ENCODE measurements around the gene TFPI.
A peak's percentile ranks its signal among the peaks of the same experiment; 100 is the strongest.
"Not testable (repeated sequence)": the region's sequence is repeated elsewhere in the genome, so short reads cannot be mapped to it uniquely, and the experiment has no call there.

Gene TFPI

GRCh38 chr2:187552828-187553681 is 1.2 kb downstream of the TFPI start:
- DNase-seq: peak; percentile 39

GRCh38 chr2:187552381-187552780 is 1.9 kb downstream of the TFPI start:
- DNase-seq: no peak

GRCh38 chr2:187550857-187551256 is 3.4 kb downstream of the TFPI start:
- DNase-seq: no peak

- DNase-seq: no peak
These were observed 4.2 kb downstream of the TFPI start for GRCh38 chr2:187549951-187550555.

GRCh38 chr2:187549193-187549592 is 5.0 kb downstream of the TFPI start:
- DNase-seq: no peak

GRCh38 chr2:187548656-187549055 is 5.6 kb downstream of the TFPI start:
- DNase-seq: no peak

GRCh38 chr2:187547353-187547979 is 6.8 kb downstream of the TFPI start:
- no peak for DNase-seq

- DNase-seq: no peak
These were observed 7.4 kb downstream of the TFPI start for GRCh38 chr2:187546762-187547333.

- DNase-seq: no peak
These were observed 8.9 kb downstream of the TFPI start for GRCh38 chr2:187545238-187545751.

- DNase-seq: no peak
These were observed 9.7 kb downstream of the TFPI start for GRCh38 chr2:187544371-187545080.

GRCh38 chr2:187543488-187543887 is 10.7 kb downstream of the TFPI start:
- no peak for DNase-seq

GRCh38 chr2:187542123-187542522 is 12.1 kb downstream of the TFPI start:
- no peak for DNase-seq

- DNase-seq: no peak
These were observed 12.8 kb downstream of the TFPI start for GRCh38 chr2:187541086-187542085.

GRCh38 chr2:187538222-187538621 is 16.0 kb downstream of the TFPI start:
- DNase-seq: not testable (repeated sequence)

GRCh38 chr2:187535381-187535780 is 18.9 kb downstream of the TFPI start:
- not testable (repeated sequence) for DNase-seq

- no peak for DNase-seq
These were observed 21.7 kb downstream of the TFPI start for GRCh38 chr2:187532333-187533120.

GRCh38 chr2:187529977-187530721 is 24.1 kb downstream of the TFPI start:
- DNase-seq: no peak

GRCh38 chr2:187529248-187529976 is 24.8 kb downstream of the TFPI start:
- no peak for DNase-seq

GRCh38 chr2:187528042-187528441 is 26.2 kb downstream of the TFPI start:
- DNase-seq: no peak

Data from activated CD4-positive, alpha-beta T cell treated with anti-CD3 and anti-CD28 coated beads, Interleukin-10, Interleukin-2, amounts not matched to agents 100 ng/mL and 50 ng/mL, durations not matched to agents 16 hours and 8 hours (primary cell).